MCF 10A (cell line): Measurements from ENCODE around the gene RBM7. TPM values are rescaled to one million over a fixed set of nuclear protein-coding genes. Genes with fewer than 3 reads are reported as not detected.
A peak's percentile ranks its signal among the peaks of the same experiment; 100 is the strongest.

ENCODE experiments used
- BruUV-seq: library from RNA; stranded (reverse); fragments of 400-500 nt; replicated peaks from 2 replicates; lab custom pipeline; 2021; lab: Mats Ljungman, UMichigan
- CTCF ChIA-PET: fragments of 300-600 bp; sonication (Branson Sonifier 250); formaldehyde crosslinking; extraction: SDS; loops from one replicate; lab custom pipeline; 2021; ENCODE audit warnings: antibody characterized with exemption, inconsistent platforms; lab: Yijun Ruan, JAX
- POLR2A ChIA-PET: fragments of 300-600, 350-650 bp; sonication (Branson Sonifier 250); formaldehyde crosslinking; extraction: SDS; loops from one replicate; lab custom pipeline; 2020; ENCODE audit warnings: antibody characterized with exemption, inconsistent platforms; lab: Yijun Ruan, JAX
- DNase-seq: peaks from one replicate; pipeline ENCODE4 v3.0.0-alpha.2; 2018; ENCODE audit not compliant: unreplicated experiment
- H3K27ac Mint-ChIP-seq: one replicate; pipeline ENCODE4 v1.8.0; 2022; ENCODE audit warnings: mild to moderate bottlenecking, low read depth, mixed read lengths; ENCODE audit not compliant: unreplicated experiment
- H3K27me3 Mint-ChIP-seq: one replicate; pipeline ENCODE4 v1.8.0; 2022; ENCODE audit warnings: mixed read lengths; ENCODE audit not compliant: insufficient read depth, unreplicated experiment
- H3K36me3 Mint-ChIP-seq: one replicate; pipeline ENCODE4 v1.8.0; 2022; ENCODE audit warnings: mild to moderate bottlenecking, moderate library complexity, mixed read lengths; ENCODE audit not compliant: insufficient read depth, unreplicated experiment
- H3K4me1 Mint-ChIP-seq: one replicate; pipeline ENCODE4 v1.8.0; 2022; ENCODE audit warnings: mixed read lengths; ENCODE audit not compliant: insufficient read depth, unreplicated experiment
- H3K4me3 Mint-ChIP-seq: one replicate; pipeline ENCODE4 v1.8.0; 2022; ENCODE audit warnings: mild to moderate bottlenecking, moderate library complexity, mixed read lengths; ENCODE audit not compliant: unreplicated experiment
- H3K9me3 Mint-ChIP-seq: one replicate; pipeline ENCODE4 v1.8.0; 2022; ENCODE audit warnings: mixed read lengths; ENCODE audit not compliant: unreplicated experiment
- CTCF ChIP-seq: fragments of 200-600 bp; IDR thresholded peaks from one replicate; pipeline ENCODE4 v1.8.0; 2022; ENCODE audit warnings: antibody characterized with exemption, mild to moderate bottlenecking; ENCODE audit not compliant: unreplicated experiment
- intact Hi-C: fragments of 100-400 bp; cut with micrococcal nuclease; formaldehyde crosslinking; loops from 2 replicates; pipeline ENCODE4 v1.14.1; 2022
- total RNA-seq: library from RNA; stranded (reverse); gene quantifications from 2 replicates; pipeline ENCODE4 v1.2.3, GENCODE V29; 2022

The RBM7 gene
- total RNA-seq, 1 experiment from 2014 or later, result 46.4 TPM

- peak overlapping the region; percentile 99 for H3K4me3 Mint-ChIP-seq
- no peaks in the 10 kb centered on the region for H3K9me3 Mint-ChIP-seq
- TF ChIP-seq CTCF, result no peak
- ChIA-PET POLR2A (interaction anchor here (0.6 to 4.1 kb wide), 10 partner anchors 8 to 145 kb away, joined by 3 to 50 read pairs (median 6); partner anchors contain the start of genes C11orf71, NNMT and RBM7), CTCF (interaction anchor here (0.6 to 1.2 kb wide), 4 partner anchors 9 to 96 kb away, joined by 3 to 5 read pairs (median 4); no protein-coding TSS in a partner anchor)
- BruUV-seq, result no TSS peak
- peaks cover 13% of the 10 kb centered on the region for H3K4me1 Mint-ChIP-seq
- no peaks in the 10 kb centered on the region for H3K27me3 Mint-ChIP-seq
- peaks cover 23% of the 10 kb centered on the region for H3K36me3 Mint-ChIP-seq
- no peak for DNase-seq
- intact Hi-C loops, result loop anchor here (1.0 to 2.0 kb wide), 4 partner anchors 40 to 160 kb away; partner anchors contain the start of genes C11orf71 and RBM7
- H3K27ac Mint-ChIP-seq, result peak overlapping the region; percentile 93
Measured at GRCh38 chr11:114440121-114440860, 39.8 kb downstream of the RBM7 start.

- Mint-ChIP-seq H3K27me3 (no peaks in the 10 kb centered on the region), H3K27ac (peak overlapping the region; percentile 63), H3K4me1 (peaks cover 15% of the 10 kb centered on the region), H3K36me3 (peaks cover 32% of the 10 kb centered on the region), H3K4me3 (peak overlapping the region; percentile 45), H3K9me3 (no peaks in the 10 kb centered on the region)
- intact Hi-C loops, result loop anchor here (1.0 to 2.0 kb wide), 4 partner anchors 41 to 161 kb away; partner anchors contain the start of genes C11orf71 and RBM7
- CTCF ChIA-PET, result interaction anchor here (0.6 to 1.2 kb wide), 3 partner anchors 9 to 97 kb away, joined by 3 to 5 read pairs (median 3); no protein-coding TSS in a partner anchor
- no peak for TF ChIP-seq CTCF
- POLR2A ChIA-PET, result interaction anchor here (1.0 to 4.1 kb wide), 6 partner anchors 8 to 145 kb away, joined by 3 to 50 read pairs (median 10); partner anchors contain the start of genes C11orf71, NNMT and RBM7
- DNase-seq, result no peak
- no TSS peak for BruUV-seq
Measured at GRCh38 chr11:114440971-114441763, 40.7 kb downstream of the RBM7 start.

- H3K36me3 Mint-ChIP-seq, result peaks cover 39% of the 10 kb centered on the region
- no peak for TF ChIP-seq CTCF
- no TSS peak for BruUV-seq
- H3K9me3 Mint-ChIP-seq, result no peaks in the 10 kb centered on the region
- peak overlapping the region; percentile 63 for H3K27ac Mint-ChIP-seq
- DNase-seq, result no peak
- no peak overlapping the region for H3K4me3 Mint-ChIP-seq
- H3K4me1 Mint-ChIP-seq, result peaks cover 20% of the 10 kb centered on the region
- no peaks in the 10 kb centered on the region for H3K27me3 Mint-ChIP-seq
- intact Hi-C loops, result loop anchor here (2.0 kb wide), 1 partner anchor 93 kb away; no protein-coding TSS in a partner anchor
- ChIA-PET CTCF (interaction anchor here (0.7 to 0.9 kb wide), 3 partner anchors 11 to 74 kb away, joined by 3 to 5 read pairs (median 3); no protein-coding TSS in a partner anchor), POLR2A (interaction anchor here (0.6 to 1.0 kb wide), 4 partner anchors 9 to 169 kb away, joined by 3 to 4 read pairs (median 3); no protein-coding TSS in a partner anchor)
Measured at GRCh38 chr11:114441921-114442320, 41.5 kb downstream of the RBM7 start.
